Psoas muscle (tissue), 8 donors: ENCODE data around the gene LPIN1. TPM values are rescaled to one million over a fixed set of nuclear protein-coding genes. Genes with fewer than 3 reads are reported as not detected.

Source experiments
- ATAC-seq, 4 donors: fragments of 200-7000 bp; cut with Tn5 transposase; one replicate each; pipeline ENCODE4 v1.9.1; 2020; ENCODE audit warnings: moderate library complexity in 3 of 4, mild to moderate bottlenecking in 2 of 4
- DNase-seq, 2 donors: peaks; one replicate each; pipeline ENCODE4 v3.0.0-alpha.2; 2020
- H3K27ac ChIP-seq: fragments of 200-600 bp; one replicate; pipeline ENCODE4 v1.8.0; 2022
- H3K27me3 ChIP-seq, 3 donors: fragments of 200-600 bp in 1 of 3; one replicate each; pipeline versions ENCODE4 v1.6.1 to v1.8.0; 2013 to 2022; ENCODE audit warnings: low read length in 2 of 3, mild to moderate bottlenecking in 2 of 3, moderate library complexity in 1 of 3; ENCODE audit not compliant: insufficient read depth in 3 of 3
- H3K36me3 ChIP-seq, 2 donors: fragments of 200-600 bp in 1 of 2; one replicate each; pipeline versions ENCODE4 v1.6.1 to v1.8.0; 2013 to 2022; ENCODE audit warnings: low read depth in 1 of 2, mild to moderate bottlenecking in 1 of 2, moderate library complexity in 1 of 2; ENCODE audit not compliant: insufficient read depth in 1 of 2
- H3K4me1 ChIP-seq: fragments of 200-600 bp; one replicate; pipeline ENCODE4 v1.8.0; 2022
- H3K4me3 ChIP-seq: fragments of 200-600 bp; one replicate; pipeline ENCODE4 v1.8.0; 2022; ENCODE audit warnings: mild to moderate bottlenecking
- H3K9me3 ChIP-seq: fragments of 200-600 bp; one replicate; pipeline ENCODE4 v1.8.0; 2022
- WGBS, 3 donors: extraction: QIAGEN DNeasy Blood & Tissue Kit; methylation state at CpG; one replicate each; pipeline versions ENCODE4 v1.1.6 to v1.1.7; 2013; 5-methylcytosine and 5-hydroxymethylcytosine counted together
- intact Hi-C, 2 donors: fragments of 100-400 bp; cut with DNase I; formaldehyde crosslinking; loops; one replicate each; pipeline versions ENCODE4 v1.11.0 to v1.14.2; 2022
- polyA plus RNA-seq, 3 donors: library from polyadenylated mRNA; stranded (reverse); fragments of 200-250 nt; gene quantifications; one replicate each; pipeline ENCODE4 v1.2.3, GENCODE V29; 2013
- total RNA-seq, 4 donors: library from RNA; stranded (reverse); fragmentation: NEBNext Ultra II Directional in 2 of 4; extraction: Animal tissue kit (Norgen Biotek cat#: 25700) in 2 of 4; gene quantifications; one replicate each; pipeline versions ENCODE4 v1.2.1 to v1.2.4, GENCODE V29; 2021 to 2023
- TF ChIP-seq, protein P1 (sequence below): fragments of 200-600 bp; IDR thresholded peaks from one replicate; pipeline ENCODE4 v1.8.0; 2022; ENCODE audit warnings: antibody characterized with exemption
- donor health status: healthy with polysubstance abuse.
- donor health status: DM: no; HTN: no; CAD: no; lungs with moderate emphysema.
- donor health status: Bipolar disorder and iron deficiency.
- donor health status: healthy.
- donor health status: DM: yes; HTN: yes; CAD: no.
- donor health status: DM: no; HTN: no; CAD: no.
- donor health status: DM: no; HTN: no; CAD: no.
- donor health status: DM: yes; HTN: yes; CAD: no.

Gene LPIN1
- total and polyA plus RNA-seq, 7 donors: 82.0 to 382 (median 146) TPM

DNA sequence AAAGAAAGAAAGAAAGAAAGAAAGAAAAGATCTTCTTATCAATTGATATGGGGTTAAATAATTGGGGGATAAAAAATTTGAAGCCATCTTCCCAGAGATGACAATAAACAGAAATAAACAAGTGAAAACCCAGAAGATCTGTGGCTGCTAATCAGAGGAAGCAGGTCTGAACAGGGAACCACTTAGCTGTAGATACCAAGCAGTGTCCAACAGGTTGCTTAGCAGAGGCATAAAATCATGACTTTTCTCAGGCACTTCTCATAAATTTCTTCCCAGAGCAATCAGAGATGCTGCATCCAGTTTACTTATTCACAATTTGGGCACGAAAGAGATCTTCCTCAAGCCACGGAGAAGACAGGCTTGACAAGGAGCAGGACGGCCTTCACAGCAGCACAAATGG lies 5.7 kb upstream of the LPIN1 start:
- intact Hi-C loops: loop anchor here in 1 of 2 donors (5.0 kb wide), 1 partner anchor 37 kb away; no protein-coding TSS in a partner anchor
- no peaks in the 10 kb centered on the region for H3K9me3 ChIP-seq
- no peaks in the 10 kb centered on the region for H3K27me3 ChIP-seq
- H3K27ac ChIP-seq: no peak overlapping the region
- ATAC-seq: no peak
- no peak overlapping the region for H3K4me3 ChIP-seq
- TF ChIP-seq, protein P1, sequence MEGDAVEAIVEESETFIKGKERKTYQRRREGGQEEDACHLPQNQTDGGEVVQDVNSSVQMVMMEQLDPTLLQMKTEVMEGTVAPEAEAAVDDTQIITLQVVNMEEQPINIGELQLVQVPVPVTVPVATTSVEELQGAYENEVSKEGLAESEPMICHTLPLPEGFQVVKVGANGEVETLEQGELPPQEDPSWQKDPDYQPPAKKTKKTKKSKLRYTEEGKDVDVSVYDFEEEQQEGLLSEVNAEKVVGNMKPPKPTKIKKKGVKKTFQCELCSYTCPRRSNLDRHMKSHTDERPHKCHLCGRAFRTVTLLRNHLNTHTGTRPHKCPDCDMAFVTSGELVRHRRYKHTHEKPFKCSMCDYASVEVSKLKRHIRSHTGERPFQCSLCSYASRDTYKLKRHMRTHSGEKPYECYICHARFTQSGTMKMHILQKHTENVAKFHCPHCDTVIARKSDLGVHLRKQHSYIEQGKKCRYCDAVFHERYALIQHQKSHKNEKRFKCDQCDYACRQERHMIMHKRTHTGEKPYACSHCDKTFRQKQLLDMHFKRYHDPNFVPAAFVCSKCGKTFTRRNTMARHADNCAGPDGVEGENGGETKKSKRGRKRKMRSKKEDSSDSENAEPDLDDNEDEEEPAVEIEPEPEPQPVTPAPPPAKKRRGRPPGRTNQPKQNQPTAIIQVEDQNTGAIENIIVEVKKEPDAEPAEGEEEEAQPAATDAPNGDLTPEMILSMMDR: no peak
- WGBS, 3 donors: 79 to 93% (median 87%) methylated on average over 3 of the region's 3 CpGs
- no peak for DNase-seq
- peaks cover 33% of the 10 kb centered on the region for H3K4me1 ChIP-seq
- no peaks in the 10 kb centered on the region for H3K36me3 ChIP-seq

DNA sequence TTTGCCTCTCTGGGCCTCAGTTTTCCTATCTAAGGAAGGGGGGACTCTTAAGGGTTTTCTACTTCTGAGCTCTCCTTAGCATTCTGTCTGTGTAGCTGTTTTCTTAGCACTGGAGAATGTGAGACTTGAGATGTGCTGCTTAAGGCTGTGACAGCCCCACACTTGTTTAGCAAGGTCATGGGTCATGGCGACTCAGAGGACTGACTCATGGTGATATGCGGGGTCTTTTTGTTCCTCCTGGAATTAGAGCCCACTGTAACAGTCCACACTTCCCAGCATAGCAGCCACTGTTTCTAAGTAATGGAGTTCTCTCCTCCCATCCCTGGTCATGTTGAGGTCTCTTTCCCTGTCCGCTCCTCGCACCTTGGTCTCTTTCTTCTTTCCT lies 4.1 kb upstream of the LPIN1 start:
- ATAC-seq: no peak
- Histone ChIP-seq H3K36me3 (no peaks in the 10 kb centered on the region), H3K9me3 (no peaks in the 10 kb centered on the region), H3K4me3 (no peak overlapping the region), H3K27me3 (no peaks in the 10 kb centered on the region), H3K27ac (peak overlapping the region; percentile 92), H3K4me1 (peaks cover 39% of the 10 kb centered on the region)
- 96 to 99% (median 98%) methylated on average over 4 of the region's 4 CpGs for WGBS, 3 donors
- DNase-seq: no peak
- TF ChIP-seq, protein P1: no peak
- intact Hi-C loops: loop anchor here in 1 of 2 donors (5.0 kb wide), 1 partner anchor 35 kb away; no protein-coding TSS in a partner anchor

DNA sequence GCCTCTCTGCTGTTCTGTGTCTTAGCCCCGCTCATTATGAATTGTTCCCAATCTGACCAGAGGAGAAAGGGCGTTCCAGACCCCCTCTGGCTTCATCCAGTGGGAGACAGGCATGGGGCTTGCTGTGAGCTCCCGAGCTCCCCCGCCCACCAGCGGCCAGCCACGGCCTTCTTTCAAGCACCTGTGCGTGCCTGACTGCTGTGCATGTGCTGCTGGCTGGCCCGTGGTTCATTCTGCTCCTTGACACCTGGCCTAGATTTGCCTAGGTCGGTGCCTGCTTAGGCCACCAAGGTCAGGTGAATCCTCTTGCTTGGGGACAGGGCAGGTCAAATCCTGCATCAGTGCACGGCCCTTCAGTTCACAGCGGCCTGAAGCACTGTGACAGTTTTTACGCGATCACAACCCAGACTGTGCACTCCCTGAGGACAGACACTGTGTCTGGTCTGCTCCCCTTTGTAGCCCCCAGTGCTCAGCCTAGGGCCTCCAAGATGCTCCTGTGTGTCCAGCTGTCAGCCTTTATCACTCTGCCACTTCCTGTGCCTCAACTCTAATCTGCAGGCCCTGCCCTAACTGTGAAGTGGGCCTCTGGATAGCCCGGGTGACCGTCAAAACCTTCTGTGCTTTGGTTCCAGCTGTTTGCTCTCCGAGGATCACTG lies 3.6 kb upstream of the LPIN1 start:
- peak overlapping the region; percentile 92 for H3K27ac ChIP-seq
- ATAC-seq: no peak
- DNase-seq: no peak
- no peaks in the 10 kb centered on the region for H3K36me3 ChIP-seq
- intact Hi-C loops: loop anchor here in 1 of 2 donors (5.0 kb wide), 1 partner anchor 34 kb away; no protein-coding TSS in a partner anchor
- TF ChIP-seq, protein P1: no peak
- H3K4me3 ChIP-seq: no peak overlapping the region
- no peaks in the 10 kb centered on the region for H3K27me3 ChIP-seq
- peaks cover 45% of the 10 kb centered on the region for H3K4me1 ChIP-seq
- WGBS, 3 donors: 85 to 93% (median 88%) methylated on average over 16 of the region's 16 CpGs
- H3K9me3 ChIP-seq: no peaks in the 10 kb centered on the region

DNA sequence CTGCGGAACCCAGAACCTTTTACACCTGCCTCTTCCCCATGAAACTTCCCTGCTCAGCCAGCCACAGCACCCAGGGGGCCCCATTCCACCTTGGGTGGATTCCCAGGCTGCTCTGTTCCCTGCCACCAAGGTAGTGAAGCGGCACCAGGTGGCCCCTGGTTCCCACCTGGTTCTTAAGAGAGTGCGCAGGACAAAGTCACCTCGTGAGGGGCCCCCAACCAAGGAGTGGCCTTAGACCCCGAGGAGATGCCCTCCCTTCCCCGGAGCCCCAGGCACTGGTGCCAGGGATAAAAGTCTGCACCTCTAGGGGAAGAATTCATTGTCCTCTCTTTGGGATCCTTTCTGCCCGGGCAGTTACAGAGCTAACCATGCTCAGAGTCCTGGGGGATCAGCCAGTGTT lies 3.1 kb upstream of the LPIN1 start:
- Histone ChIP-seq H3K9me3 (no peaks in the 10 kb centered on the region), H3K27ac (peak overlapping the region; percentile 92), H3K4me1 (peaks cover 46% of the 10 kb centered on the region), H3K27me3 (no peaks in the 10 kb centered on the region), H3K36me3 (no peaks in the 10 kb centered on the region), H3K4me3 (no peak overlapping the region)
- WGBS, 3 donors: 73 to 86% (median 77%) methylated on average over 7 of the region's 7 CpGs
- DNase-seq (peak in 1 of 2 donors; percentile 38), ATAC-seq (no peak)
- intact Hi-C loops: loop anchor here in 1 of 2 donors (5.0 kb wide), 1 partner anchor 34 kb away; no protein-coding TSS in a partner anchor
- TF ChIP-seq, protein P1: no peak
